PC-3 (cell line): Measurements from ENCODE around the gene OR11L1.

Experiments
- EZH2phosphoT487 ChIP-seq: fragments of 300-600 bp; sonication (generic); IDR thresholded peaks from 2 replicates; pipeline ENCODE4 v1.6.1; 2018; ENCODE audit warnings: mild to moderate bottlenecking, antibody characterized with exemption, low read length, borderline replicate concordance
- TF ChIP-seq, protein P1 (sequence below): fragments of 300-600 bp; sonication (generic); conservative IDR thresholded peaks from 2 replicates; pipeline ENCODE4 v1.5.1; 2017; ENCODE audit warnings: antibody characterized with exemption, low read depth, mild to moderate bottlenecking, low read length

DNA sequence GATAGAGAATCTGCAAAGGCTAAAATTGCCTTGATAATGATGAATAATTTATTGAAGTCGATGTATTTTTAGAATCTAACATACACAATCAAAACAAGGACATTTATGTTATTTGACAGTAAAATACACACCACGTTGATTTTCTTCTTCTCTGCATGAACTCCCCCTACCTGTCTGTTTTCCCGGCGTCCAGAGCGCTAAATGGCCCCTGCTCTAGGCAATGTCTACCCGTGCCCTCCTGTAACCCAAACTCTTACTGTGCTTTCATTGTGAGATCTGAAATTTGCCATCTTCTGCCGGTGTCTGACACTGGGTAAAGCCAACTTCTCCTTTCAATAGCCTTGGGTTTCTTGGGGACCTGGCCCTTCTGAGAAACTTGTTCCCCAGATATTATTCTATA, 6.7 kb upstream of the OR11L1 start:
- TF ChIP-seq, protein P1, sequence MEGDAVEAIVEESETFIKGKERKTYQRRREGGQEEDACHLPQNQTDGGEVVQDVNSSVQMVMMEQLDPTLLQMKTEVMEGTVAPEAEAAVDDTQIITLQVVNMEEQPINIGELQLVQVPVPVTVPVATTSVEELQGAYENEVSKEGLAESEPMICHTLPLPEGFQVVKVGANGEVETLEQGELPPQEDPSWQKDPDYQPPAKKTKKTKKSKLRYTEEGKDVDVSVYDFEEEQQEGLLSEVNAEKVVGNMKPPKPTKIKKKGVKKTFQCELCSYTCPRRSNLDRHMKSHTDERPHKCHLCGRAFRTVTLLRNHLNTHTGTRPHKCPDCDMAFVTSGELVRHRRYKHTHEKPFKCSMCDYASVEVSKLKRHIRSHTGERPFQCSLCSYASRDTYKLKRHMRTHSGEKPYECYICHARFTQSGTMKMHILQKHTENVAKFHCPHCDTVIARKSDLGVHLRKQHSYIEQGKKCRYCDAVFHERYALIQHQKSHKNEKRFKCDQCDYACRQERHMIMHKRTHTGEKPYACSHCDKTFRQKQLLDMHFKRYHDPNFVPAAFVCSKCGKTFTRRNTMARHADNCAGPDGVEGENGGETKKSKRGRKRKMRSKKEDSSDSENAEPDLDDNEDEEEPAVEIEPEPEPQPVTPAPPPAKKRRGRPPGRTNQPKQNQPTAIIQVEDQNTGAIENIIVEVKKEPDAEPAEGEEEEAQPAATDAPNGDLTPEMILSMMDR, result no peak
- TF ChIP-seq EZH2phosphoT487, result no peak
